ENCODE data around the gene HERPUD1. TPM values are rescaled to one million over a fixed set of nuclear protein-coding genes. Genes with fewer than 3 reads are reported as not detected.

The HERPUD1 gene
- total RNA-seq, 4 donors from 2014 or later = 40.6 to 81.3 (median 43.9) TPM

DNA sequence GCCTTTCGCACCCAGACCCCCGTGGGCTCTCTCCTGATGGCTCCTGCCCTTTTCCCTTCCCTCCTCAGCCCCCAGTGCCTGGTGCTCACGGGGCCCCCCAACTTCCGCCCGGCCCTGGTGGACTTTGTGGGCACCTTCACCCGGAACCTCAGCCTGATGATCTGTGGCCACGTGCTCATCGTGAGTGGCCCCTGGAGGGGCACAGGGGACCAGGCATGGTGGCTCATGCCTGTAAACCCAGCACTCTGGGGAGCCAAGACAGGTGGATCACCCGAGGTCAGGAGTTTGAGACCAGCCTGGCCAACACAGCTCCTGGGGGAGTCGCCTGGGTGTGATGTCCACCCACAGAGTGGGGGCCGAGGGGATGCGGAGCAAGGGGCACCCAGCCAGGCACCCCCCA is 45.6 kb upstream of the HERPUD1 start:
- Histone ChIP-seq H3K4me1 (no peaks in the 10 kb centered on the region), H3K27me3 (no peaks in the 10 kb centered on the region), H3K36me3 (no peaks in the 10 kb centered on the region), H3K9me3 (no peaks in the 10 kb centered on the region), H3K4me3 (no peak overlapping the region), H3K27ac (no peak overlapping the region)
- intact Hi-C loops (cut with DNase I) = no loop called here
- no peak for TF ChIP-seq CTCF (IDR thresholded peaks at IDR 0.05)
- no peak for TF ChIP-seq POLR2A (IDR thresholded peaks at IDR 0.05)
- no peak for DNase-seq
- 80 to 100% methylated on average over 3 to 4 of the region's 12 CpGs for WGBS, 2 donors

DNA sequence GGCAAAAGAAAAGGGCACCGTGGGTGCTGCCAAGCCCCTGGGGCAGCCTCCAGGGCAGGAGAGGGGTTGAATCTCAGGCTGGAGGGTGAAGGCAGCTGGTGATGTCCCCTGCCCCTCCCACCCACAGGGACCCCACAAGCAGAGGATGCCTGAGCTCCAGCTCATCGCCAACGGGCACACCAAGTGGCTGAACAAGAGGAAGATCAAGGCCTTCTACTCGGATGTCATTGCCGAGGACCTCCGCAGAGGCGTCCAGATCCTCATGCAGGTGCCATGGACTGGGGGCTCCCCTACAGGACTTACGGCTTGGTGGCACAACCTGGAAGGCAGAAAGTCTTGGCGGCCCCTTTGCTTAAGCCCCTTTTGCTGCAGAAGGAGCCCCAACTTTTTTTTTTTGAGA is 45.1 kb upstream of the HERPUD1 start:
- no peak overlapping the region for H3K4me3 ChIP-seq
- H3K27ac ChIP-seq = no peak overlapping the region
- intact Hi-C loops (cut with DNase I) = no loop called here
- no peaks in the 10 kb centered on the region for H3K36me3 ChIP-seq
- no peak for DNase-seq
- WGBS, 2 donors = 94 to 100% methylated on average over 1 to 8 of the region's 9 CpGs
- TF ChIP-seq CTCF (IDR thresholded peaks at IDR 0.05) (no peak), POLR2A (IDR thresholded peaks at IDR 0.05) (no peak)
- no peaks in the 10 kb centered on the region for H3K9me3 ChIP-seq
- H3K4me1 ChIP-seq = no peaks in the 10 kb centered on the region
- H3K27me3 ChIP-seq = no peaks in the 10 kb centered on the region

- Histone ChIP-seq H3K9me3 (no peaks in the 10 kb centered on the region), H3K4me3 (no peak overlapping the region), H3K27me3 (peaks cover 0 to 4% (median 0%) of the 10 kb centered on the region in 4 donors), H3K36me3 (no peaks in the 10 kb centered on the region), H3K4me1 (no peaks in the 10 kb centered on the region), H3K27ac (no peak overlapping the region)
- intact Hi-C loops (cut with DNase I) = no loop called here
- no peak for DNase-seq
- 50 to 90% methylated on average over 1 to 6 of the region's 7 CpGs for WGBS, 2 donors
- TF ChIP-seq CTCF (IDR thresholded peaks at IDR 0.05) (no peak), POLR2A (IDR thresholded peaks at IDR 0.05) (no peak)
Measured at GRCh38 chr16:56888806-56889205, 43.1 kb upstream of the HERPUD1 start.

GRCh38 chr16:56889206-56889605 is 42.7 kb upstream of the HERPUD1 start:
- Histone ChIP-seq H3K9me3 (no peaks in the 10 kb centered on the region), H3K4me3 (no peak overlapping the region), H3K27me3 (peaks cover 0 to 4% (median 0%) of the 10 kb centered on the region in 4 donors), H3K4me1 (no peaks in the 10 kb centered on the region), H3K36me3 (no peaks in the 10 kb centered on the region), H3K27ac (no peak overlapping the region)
- no peak for DNase-seq
- WGBS, 2 donors = 93 to 96% methylated on average over 5 of the region's 5 CpGs
- intact Hi-C loops (cut with DNase I) = no loop called here
- TF ChIP-seq POLR2A (IDR thresholded peaks at IDR 0.05) (no peak), CTCF (IDR thresholded peaks at IDR 0.05) (no peak)

GRCh38 chr16:56891685-56892084 is 40.3 kb upstream of the HERPUD1 start:
- 80 to 82% methylated on average over 11 of the region's 11 CpGs for WGBS, 2 donors
- H3K4me3 ChIP-seq = no peak overlapping the region
- DNase-seq = no peak
- H3K4me1 ChIP-seq = no peaks in the 10 kb centered on the region
- intact Hi-C loops (cut with DNase I) = no loop called here
- TF ChIP-seq POLR2A (IDR thresholded peaks at IDR 0.05) (no peak), CTCF (IDR thresholded peaks at IDR 0.05) (no peak)
- no peak overlapping the region for H3K27ac ChIP-seq
- no peaks in the 10 kb centered on the region for H3K36me3 ChIP-seq
- peaks cover 0 to 4% (median 0%) of the 10 kb centered on the region in 4 donors for H3K27me3 ChIP-seq
- H3K9me3 ChIP-seq = no peaks in the 10 kb centered on the region

All from esophagus squamous epithelium (tissue), 5 donors.